GM21390 (cell line): Measurements from ENCODE around the gene PCGF1.
"Not testable (repeated sequence)": the region's sequence is repeated elsewhere in the genome, so short reads cannot be mapped to it uniquely, and the experiment has no call there.

Experiments used
- ATAC-seq: cut with Tn5 transposase; IDR thresholded peaks from one replicate; pipeline ENCODE4 v1.9.1; 2021; ENCODE audit not compliant: unreplicated experiment

The PCGF1 gene

DNA sequence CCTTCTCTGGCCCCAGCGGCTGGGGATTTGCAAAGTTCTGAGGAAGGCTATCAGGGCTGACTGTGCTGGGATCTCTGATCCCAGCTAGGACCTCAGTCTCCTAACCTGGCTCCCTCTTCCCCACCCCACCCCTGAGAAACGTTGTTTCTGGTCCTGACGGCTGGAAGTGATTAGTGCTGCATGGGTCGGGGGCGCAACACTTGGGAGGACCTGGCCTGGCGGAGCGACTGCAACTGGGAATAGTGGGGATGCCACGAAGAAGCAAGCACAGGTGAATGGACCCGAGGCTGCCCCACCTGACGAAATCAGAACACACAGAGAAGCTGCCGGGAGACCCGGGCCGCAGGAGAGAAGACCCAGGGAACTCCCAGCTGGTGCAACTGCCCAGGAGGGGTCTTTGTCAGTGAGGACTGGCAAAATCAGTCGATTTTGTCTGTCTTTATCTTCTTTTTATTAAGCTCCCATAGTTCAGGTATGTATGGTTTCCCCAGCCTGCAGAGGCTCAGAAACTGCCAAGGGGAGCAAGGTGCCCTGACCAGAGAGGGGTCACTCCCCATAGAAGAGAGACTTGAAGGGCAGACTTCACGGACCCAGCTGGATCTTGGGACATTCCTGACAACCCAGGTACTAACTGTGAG lies 7.4 kb downstream of the PCGF1 start:
- no peak for ATAC-seq

DNA sequence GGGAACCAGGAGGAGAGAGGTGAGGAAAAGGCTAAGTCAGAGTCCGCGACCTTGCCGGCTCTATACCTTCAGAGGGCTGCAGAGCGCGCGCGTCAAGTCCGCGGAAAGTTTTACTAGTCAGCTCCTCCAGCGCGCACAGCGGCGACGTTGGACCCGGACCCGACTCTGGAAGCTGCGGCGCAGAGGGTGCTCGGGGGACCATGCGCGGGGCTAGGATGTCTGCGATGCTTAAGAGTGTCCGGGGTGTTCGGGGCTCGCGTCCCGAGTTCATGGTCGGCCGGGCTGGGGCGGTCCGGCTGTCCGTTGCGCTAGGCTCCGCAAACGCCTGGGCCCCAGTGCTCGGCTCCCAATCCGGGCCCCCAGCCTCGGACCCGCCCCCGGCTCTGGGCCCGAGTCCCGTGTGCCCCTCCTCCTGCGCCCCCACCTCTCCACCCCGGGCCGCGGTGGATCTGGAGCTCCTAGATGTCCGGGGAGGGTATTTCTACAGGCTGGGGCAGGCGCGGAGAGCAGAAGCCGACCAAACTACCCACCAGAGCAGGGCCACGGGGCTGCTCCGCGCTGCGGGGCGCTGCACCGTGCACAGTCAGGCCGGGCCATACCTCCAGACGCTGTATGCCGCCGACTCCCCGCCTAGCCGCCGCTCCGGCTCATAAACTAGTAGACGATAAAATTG lies 8.1 kb downstream of the PCGF1 start, which contains the start of gene LBX2:
LBX2 (minus strand) TSS at position 337 of the 673 bp plus-strand sequence; CDS start at position 271, 66 bp downstream.
- ATAC-seq, result no peak

DNA sequence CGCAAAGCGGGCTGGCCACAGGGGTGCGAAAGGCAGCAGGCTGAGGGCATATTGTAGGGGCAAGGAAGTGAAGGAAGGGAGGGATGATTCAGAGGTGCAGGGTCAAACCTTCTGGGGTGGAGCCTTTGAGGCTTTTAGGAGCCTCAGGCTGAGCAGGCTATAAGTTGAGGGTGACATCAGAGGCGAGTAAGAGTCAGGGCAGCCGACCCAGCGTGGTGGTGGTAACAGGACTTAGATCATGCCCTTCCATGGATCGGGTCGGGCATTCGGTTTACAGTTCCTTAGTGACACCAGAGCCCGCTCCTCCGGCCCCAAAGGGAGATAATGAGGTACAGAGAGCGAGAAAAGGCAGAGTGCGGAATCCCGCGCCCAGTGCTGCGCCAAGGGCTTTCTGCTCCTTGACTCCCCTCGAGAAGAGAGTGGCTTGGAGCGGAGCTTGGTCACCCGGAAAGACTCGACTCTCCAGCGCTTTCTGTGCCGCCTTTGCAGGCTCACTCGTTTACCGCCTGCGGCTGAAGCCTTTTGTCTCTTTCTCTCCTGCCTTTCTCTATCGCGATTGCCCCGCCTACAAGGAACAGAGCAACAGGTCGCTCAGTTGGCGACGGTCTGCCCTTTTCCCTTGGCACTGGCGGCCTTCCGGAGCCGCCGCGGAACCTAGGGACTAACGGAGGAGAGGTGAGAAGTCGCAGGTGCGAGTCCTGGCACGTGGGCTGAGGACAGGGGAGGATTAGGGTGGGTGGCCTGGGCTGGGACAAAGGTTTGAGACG lies 8.8 kb downstream of the PCGF1 start:
- no peak for ATAC-seq

DNA sequence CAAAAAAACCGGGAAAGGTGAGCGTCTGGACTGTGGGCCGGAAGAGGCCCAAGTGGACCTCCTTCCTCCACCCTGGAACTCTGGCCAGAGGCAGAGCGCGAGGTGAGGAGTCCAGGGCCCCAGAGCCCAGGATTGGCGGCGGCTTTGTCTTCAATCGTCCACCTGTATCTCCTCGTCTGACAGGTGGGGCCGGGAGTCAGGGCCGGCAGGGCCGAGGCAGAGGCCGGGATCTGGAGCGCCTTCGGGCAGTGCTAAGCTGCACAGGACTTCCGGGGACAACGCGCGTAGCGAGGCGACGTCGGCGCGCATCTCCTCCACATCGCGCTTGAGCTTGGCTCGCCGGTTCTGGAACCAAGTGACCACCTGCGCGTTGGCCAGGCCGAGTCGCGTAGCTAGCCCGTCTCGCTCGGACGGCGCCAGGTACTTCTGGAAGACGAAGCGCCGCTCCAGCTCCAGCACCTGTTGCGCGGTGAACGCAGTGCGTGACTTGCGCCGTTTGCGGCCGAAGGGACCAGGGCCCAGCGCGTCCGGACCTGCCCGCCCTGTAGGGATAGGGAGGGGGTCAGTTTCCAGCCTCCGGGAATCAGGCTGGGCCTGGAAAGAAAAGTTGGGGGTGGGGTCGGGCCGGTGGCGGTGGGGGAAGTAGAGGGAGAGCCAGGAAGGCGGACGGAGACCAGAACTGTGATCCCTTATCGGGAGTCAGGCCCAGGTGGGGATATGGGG lies 9.6 kb downstream of the PCGF1 start:
- ATAC-seq, result no peak

DNA sequence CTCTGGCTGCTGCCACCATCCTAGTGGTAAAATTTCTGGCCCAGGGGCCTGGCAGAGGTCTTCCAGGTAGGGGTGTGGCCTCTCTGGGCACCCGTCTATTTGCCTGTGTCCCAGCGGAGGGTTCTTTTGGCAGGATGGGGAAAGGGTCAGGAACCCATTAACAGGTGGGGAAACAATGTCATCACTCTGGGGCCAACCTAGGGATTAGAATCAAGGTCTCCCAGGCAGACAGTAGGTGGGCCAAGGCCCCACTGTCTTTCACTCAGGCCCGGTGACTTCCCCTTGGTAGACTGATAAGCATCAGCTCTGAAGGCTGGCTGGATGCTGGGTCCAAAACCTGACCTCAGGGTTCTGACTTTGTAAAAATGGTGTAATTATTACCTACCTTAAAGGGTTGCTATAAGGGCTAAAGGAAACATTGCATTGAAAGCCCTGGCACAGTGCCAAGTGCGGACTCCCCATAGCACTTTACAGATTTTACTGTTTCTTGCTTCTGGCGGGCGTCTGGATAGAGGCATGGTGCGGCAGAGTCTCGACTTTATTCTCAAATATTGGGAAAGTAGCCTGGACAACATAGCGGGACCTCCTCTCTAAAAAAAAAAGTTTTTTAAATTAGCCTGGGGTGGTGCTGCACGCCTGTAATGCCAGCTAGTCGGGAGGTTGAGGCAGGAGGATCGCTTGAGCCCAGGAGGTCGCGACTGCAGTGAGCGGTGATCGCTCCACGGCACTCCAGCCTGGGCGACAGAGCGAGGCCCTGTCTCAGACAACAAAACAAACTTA lies 10.3 kb downstream of the PCGF1 start:
- no peak for ATAC-seq

DNA sequence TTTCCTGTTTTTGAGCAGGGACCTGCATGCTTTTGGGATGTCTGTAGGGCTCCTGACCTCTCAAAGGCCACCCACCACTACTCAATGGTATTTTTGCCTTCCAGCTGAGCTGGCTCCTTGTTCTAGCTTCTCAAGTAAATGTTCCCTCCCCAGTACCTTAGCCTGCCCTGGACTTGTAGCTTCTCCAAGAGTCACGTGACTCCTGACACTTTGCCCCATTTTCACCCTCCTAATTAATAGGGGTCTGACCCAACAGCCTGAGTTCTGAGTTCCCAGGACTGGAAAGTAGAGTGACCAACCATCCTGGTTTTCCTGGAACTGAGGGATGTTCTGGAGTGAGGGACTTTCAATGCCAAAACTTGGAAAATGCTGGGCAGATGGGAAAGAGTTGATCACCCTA lies 12.1 kb downstream of the PCGF1 start:
- no peak for ATAC-seq

DNA sequence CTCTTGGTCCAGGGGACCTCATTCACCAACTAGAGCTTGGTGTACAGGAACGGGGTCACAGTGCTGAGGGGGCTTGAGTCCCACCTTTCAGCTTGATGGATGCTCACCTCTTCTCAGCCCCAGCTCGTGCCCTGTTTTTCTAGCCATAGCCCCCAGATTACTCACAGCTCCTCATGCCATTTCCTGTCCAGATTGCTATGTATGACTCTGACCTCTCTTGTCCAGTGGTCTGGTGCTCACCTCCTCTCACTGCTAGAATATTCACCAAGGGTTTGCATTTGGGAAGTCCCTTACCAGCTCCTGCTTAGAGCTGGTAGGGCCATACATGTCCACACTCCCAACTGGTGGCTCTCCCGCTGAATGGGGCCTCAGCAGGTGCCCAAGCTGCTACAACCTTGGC lies 13.9 kb downstream of the PCGF1 start:
- no peak for ATAC-seq

DNA sequence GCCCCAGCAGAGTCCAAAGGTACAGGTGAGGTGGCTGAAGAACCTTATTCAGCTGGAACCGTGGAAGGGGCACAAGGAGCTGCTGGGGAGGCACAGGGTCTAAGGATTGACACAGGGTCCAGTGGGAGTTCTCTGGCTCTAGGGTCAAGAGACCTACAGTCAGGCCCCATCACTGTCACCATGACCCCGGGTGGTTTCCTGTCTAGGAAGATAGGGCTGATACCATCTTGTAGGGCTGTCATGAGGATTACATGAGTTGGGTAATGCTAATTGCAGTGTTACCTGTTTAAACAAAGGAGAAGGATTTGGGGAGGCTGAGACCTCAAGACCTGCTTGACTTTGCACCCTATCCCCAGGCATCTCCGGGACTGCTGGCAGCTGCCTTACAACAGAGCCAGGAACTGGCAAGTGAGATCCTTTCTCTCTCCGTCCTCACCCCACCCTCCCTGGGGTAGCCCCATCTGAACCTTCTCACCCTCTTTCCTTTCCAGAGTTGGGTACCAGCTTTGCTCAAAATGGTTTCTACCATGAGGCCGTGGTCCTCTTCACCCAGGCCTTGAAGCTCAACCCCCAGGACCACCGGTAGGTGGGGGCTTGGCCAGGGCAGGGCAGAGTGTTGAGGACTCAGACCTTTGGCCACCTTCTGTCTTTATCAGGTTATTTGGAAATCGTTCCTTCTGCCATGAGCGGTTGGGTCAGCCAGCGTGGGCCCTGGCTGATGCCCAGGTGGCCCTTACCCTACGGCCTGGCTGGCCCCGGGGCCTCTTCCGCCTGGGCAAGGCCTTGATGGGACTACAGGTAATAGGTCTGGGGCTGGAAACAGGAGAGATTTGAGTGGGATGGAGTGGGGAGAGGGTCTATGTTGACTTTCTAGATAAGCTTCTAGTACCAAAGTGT lies 15.6 kb downstream of the PCGF1 start:
- ATAC-seq, result no peak

DNA sequence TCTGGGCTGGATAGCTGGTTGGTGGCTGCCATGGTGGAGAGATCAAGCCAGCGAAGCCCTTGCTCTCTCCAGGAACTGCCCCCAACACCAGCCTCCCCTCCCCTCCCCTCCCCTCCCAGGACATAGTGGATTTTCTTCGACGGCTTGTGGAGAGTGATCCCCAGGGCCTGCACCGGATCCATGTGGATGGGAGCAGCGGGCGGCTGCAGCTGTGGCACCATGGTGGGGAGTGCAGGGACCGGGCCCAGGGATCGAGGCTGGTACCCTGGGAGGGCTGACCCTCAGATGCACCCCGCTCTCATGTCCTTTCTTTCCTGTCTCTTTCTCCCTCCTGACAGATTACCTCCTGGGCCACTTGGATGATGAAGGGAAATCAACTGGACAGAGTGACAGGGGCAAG lies 17.6 kb downstream of the PCGF1 start:
- ATAC-seq, result no peak

DNA sequence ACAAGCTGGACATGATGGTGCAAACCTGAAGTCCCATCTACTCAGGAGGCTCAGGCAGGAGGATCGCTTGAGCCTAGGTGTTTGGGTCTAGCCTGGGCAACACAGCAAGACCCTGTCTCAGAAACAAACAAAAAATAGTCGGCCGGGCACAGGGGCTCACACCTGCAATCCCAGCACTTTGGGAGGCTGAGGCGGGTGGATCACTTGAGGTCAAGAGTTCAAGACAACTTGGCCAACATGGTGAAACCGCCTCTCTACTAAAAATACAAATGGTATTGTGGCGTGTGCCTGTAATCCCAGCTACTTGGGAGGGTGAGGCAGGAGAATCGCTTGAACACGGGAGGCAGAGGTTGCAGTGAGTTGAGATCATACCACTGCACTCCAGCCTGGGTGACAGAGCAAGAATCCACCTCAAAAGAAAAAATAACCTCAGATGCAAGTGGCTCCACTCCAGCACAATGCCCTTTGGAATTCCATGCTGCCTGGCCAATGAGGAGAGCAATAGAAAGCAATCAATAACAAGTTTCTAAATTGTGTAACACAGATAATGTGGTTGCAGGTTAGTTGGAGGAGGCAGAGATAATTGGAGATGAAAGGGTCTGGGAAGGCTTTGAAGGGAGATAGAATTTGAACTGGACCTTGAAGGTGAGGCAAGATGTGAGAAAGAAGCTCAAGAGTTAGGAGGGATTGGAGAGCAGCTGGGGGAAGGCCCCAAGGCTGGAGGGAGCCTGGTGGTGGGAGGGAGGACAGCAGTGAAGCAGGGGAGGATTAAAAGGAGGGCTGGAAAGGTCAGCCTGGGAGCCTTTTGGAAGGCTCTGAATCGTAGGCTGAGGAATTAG lies 18.6 kb downstream of the PCGF1 start:
- no peak for ATAC-seq

DNA sequence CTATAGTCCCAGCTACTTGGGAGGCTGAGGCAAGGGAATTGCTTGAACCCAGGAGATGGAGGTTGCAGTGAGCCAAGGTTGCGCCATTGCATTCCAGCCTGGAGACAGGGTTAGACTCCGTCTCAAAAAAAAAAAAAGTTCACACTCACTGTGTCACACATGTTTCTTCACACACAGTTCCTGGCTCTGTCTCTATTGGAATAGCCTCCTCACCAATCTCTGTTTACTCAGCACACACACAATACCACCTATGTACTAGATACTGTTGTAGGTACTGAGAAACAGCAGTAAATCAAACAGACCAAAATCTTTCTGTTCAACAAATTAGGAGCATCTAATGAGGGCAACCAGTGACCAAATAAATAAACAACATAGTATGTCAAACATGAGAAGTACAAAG lies 21.4 kb downstream of the PCGF1 start:
- ATAC-seq, result no peak

DNA sequence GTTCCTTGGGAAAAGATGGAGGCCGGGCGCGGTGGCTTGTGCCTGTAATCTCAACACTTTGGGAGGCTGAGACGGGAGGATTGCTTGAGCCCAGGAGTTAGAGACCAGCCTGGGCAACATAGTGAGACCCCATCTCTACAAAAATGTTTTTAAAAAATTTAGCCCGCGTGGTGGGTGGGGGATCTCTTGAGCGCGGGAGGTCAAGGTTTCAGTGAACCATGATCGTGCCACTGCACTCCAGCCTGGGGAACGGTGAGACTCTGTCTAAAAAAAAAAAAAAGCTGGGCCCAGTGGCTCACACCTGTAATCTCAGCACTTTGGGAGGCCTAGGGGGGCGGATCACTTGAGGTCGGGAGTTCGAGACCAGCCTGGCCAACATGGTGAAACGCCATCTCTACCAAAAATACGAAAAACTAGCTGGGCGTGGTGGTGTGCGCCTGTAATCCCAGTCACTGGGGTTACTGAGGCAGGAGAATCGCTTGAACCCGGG lies 23.8 kb downstream of the PCGF1 start:
- ATAC-seq, result not testable (repeated sequence)

DNA sequence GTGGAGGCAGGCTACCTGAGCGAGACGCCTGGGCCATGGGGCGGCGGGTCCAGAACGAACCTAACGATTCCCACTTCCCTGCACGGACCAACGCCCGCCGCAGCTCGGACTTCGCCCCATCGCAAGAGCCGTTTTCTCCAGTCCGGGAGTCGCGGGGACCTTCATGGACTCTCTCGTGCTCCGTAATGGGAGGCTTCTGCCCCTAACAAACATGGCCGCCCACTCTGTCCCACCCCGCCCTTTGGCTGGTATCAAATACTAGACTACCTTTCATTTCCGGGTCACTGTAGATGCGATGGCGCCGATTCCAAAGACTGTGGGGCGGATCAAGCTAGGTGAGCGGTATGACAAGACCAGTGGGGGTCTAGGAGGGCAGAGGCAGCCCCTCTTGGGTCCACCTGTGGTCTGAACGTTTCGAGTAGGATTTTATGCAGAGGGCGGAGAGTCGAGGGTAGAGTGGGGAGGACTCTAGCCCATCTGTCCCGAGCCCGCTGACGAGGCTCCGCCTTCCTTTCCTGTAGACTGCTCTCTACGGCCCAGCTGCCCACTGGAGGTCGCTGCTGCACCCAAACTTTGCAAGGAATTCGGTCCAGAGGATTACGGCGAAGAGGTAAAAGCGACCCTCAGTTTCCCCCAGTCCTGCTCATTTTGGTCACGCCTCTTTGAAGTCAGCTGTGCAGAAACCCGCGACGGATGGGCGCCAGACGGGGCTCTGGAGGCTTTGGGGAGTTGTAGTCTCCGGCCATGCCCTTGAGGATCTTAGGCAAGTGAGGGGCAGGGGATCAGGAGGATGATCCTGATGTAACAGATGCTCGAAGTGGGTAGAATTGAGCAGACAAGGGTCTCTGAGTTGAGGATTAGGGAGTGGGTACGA lies 24.5 kb downstream of the PCGF1 start, which contains the start of the genes CCDC142 and TTC31:
CCDC142 (minus strand) TSS at position 198 of the 874 bp plus-strand sequence; CDS start at position 37, 161 bp downstream.
TTC31 (plus strand) TSS at position 281 of the 874 bp plus-strand sequence; CDS start at position 296, 15 bp downstream.
- peak; percentile 88 for ATAC-seq

DNA sequence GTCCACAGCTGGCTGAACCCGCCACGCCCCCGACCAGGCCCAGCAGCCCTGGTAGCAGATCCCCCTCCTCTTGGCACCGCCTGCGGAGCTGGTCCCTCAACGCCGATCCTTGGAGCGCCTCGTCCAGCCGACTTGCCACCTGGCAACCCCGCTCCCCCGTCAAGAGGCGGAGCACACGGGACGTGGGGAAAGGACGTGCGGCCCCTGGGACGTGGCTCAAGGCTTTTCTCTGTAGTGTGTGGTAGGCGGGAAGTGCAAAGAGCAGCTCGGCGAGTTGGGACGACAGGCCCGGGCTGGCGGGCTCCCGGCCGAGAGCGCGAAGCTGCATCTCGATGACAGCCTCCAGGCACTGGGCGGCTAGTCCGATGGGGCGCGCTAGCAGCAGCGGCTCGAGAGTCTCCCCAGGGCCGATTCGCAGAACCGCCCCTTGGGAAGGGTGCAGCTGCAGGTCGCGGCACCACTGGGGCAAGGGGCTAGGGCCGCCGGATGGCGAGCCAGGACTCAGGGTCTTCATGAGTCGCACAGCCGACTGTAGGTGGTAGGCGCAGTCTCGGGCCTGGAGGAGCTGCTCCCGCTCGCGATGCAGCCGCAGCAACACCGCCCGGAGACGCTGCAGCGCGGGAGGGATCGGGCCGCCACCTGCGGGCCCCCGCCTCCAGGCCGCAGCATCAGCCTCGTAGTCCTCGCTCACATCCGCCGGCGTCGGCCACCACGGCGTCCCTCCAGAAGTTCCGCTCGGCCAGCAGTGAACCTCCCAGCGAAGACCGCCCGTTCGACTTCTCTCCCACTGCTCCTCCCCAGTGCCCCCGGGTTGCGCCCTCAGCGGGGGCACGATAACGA lies 25.3 kb downstream of the PCGF1 start:
- peak; percentile 39 for ATAC-seq

DNA sequence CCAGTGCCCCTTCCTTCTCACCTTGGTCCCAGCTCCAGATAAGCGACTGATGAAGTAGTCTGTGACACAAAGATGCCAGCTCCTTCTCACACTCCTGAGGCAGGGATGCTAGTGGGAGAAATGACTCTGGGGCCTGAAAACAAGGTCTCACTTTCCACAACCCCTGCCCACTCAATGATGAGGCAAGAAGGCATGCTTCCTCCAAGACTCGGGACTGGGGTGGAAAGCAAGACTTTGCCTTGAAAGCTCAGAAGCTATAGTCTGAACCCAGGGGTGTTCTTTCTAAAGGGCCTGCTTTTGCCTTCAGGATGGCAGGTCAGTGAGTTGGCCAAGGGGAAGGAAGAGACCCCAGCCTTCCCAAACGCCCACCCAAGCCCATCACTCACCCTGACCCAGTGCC lies 26.1 kb downstream of the PCGF1 start:
- no peak for ATAC-seq

DNA sequence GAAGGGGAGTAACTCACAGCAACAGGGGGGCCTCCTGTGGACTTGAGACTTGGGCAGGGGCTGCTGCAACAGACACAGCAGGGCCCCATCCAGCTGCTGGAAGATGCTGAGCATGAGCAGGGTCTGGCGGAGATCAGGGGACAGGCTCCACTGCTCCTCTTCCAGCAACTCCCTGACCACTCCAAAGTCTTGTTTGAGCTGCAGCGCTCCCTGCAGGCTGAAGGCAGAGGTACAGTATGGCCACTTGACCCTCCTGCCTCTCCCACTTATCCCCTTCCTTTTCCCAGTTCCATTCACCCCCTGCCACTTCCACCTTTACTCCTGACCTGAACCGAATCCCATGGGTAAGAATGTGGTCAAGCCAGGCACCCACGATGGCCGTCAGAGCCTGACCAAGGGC lies 32.6 kb downstream of the PCGF1 start:
- no peak for ATAC-seq
